ENCODE results near the gene AOPEP.

GRCh38 chr9:94839398-94839797 lies 112.9 kb downstream of the AOPEP start:
- TF ChIP-seq, protein P1, sequence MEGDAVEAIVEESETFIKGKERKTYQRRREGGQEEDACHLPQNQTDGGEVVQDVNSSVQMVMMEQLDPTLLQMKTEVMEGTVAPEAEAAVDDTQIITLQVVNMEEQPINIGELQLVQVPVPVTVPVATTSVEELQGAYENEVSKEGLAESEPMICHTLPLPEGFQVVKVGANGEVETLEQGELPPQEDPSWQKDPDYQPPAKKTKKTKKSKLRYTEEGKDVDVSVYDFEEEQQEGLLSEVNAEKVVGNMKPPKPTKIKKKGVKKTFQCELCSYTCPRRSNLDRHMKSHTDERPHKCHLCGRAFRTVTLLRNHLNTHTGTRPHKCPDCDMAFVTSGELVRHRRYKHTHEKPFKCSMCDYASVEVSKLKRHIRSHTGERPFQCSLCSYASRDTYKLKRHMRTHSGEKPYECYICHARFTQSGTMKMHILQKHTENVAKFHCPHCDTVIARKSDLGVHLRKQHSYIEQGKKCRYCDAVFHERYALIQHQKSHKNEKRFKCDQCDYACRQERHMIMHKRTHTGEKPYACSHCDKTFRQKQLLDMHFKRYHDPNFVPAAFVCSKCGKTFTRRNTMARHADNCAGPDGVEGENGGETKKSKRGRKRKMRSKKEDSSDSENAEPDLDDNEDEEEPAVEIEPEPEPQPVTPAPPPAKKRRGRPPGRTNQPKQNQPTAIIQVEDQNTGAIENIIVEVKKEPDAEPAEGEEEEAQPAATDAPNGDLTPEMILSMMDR (IDR thresholded peaks at IDR 0.05; ENCODE audit: low read depth, low read length, poor library complexity, severe bottlenecking) = no peak
- TF ChIP-seq EZH2phosphoT487 (IDR thresholded peaks at IDR 0.05; ENCODE audit: borderline replicate concordance, low read length) = no peak

Data from DOHH2 (cell line).